GM21825 (cell line): ENCODE measurements around the gene AAMP.
"Not testable (repeated sequence)": the region's sequence is repeated elsewhere in the genome, so short reads cannot be mapped to it uniquely, and the experiment has no call there.

Experiments
- ATAC-seq: cut with Tn5 transposase; IDR thresholded peaks from one replicate; pipeline ENCODE4 v1.9.1; 2021; ENCODE audit warnings: mild to moderate bottlenecking, moderate library complexity; ENCODE audit not compliant: unreplicated experiment

AAMP gene

DNA sequence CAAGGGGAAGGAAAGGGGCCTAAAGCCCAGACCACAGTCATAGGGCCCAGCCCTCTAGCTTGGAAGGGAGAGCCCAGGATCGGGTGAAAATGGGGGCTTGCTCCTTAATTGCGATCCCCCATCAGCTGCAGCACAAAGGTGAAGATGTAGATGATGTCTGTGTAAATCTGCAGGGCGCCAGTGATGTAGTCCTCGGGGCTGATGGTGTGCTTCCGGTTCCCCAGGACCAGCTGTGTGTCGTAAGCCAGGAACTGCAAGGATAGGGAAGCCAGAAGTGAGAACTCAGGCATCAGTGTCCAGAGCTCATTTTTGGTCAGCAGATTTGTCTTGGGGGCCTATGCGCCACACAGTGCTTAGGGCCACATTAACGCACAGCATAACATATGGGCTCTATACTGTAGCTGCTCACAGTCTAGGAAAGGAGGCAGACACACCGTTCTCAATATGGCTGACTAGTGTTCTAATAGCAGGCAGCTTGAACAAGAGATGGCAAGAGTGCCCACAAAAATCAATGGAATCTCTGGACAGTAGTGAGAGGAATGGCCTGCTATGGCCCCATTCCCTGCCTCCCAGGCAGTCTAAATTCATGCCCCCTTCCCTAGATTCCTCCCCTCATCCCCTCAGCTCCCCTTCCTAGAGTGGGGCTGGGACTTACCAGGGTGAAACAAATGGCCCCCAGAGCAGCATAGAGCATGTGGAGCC is 5.6 kb upstream of the AAMP start:
- no peak for ATAC-seq

DNA sequence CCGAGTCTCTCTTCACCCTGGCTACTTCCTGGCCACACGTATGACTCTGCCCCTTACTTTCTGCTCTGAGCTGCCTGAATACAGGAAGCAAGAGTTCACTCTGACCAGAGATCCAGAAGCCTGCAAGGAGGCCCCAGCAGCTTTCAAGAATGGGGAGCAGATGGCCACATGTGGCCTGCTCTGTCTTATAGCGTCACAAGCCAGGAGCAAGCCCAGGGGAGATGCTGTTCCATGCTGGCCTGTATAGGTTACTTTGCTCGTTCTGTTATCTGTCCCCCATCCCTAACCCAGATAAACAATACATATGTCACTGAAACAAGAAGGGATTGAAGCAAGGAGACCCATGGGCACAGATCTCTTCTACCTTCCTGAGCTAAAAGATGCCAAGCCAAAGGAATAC is 4.6 kb upstream of the AAMP start:
- ATAC-seq: no peak

- no peak for ATAC-seq
These were observed 3.9 kb upstream of the AAMP start for GRCh38 chr2:218273908-218274249.

GRCh38 chr2:218273214-218273907 is 3.4 kb upstream of the AAMP start:
- ATAC-seq: not testable (repeated sequence)

DNA sequence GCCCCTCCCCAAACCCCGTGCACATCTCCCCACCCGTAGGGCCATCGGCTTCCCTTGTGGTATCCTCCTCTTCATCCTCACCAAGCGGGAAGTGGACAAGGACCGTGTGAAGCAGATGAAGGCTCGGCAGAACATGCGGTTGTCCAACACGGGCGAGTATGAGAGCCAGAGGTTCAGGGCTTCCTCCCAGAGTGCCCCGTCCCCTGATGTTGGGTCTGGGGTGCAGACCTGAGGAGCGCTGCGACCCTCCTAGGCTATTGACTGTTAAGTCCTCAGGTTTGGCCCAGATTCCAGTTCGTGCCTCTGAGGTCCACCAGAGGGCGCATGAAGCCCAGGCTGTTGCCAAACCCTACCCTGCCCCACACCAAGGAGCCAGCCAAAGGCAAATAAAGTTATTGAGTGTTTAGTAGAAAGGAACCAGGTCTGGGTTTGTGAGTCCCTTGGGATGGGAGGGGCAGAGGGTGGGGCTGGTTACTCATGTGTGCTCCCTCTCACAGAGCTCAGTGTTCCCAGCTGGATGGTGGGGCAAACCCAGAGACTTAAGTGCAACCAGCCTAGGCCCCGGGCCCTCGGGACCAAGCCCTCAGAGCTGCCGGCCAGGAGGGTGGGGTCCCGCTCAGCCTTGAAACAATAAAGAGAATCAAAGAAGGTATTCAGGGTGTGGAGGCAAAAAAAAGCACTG is 2.7 kb upstream of the AAMP start:
- ATAC-seq: peak; percentile 30

DNA sequence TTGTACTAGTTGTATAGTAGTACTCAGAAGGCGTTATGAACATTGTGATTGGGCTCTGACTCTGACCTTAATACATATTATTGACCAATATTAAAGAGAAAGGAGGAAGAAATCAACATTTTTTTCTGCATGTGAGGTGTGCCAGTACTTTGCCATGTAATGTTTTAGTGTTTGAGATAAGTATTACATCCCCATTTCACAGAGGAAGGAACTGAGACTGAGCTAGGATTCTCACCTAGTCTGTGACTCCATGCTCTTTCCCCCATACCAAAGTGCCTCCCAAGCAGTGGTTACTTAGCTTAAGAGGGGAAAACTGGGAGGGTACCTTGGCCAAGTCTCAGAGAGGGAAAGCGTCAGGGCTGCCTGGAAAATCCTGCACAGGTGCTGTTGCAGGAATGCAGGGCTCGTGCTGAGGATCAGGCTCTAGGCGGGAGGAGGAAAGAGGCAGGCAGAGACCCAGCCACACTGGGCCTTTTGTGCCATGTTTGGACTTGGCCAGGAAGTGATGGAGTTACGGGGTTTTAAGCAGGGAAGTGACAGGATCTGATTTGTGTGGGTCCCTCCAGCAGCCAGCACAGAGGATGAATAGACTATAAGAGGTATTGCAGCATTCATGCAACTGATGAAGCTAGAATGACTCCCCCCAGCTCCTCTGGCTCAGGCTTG is 2.1 kb upstream of the AAMP start:
- ATAC-seq: no peak

DNA sequence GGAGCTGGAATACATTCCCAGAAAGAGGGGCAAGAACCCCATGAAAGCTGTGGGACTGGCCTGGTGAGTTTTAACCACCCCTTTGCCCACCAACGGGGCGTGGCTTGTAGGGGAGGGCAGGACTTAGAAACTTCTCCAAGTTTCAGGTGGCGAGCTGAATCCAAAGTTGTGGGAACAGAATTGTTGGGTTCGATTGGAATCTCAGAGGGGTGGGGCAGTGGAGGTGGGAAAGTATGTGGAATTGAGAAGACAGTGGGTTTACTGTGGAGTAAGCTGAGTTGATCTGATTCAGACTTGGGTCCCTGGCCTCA is 1.5 kb upstream of the AAMP start:
- ATAC-seq: no peak

DNA sequence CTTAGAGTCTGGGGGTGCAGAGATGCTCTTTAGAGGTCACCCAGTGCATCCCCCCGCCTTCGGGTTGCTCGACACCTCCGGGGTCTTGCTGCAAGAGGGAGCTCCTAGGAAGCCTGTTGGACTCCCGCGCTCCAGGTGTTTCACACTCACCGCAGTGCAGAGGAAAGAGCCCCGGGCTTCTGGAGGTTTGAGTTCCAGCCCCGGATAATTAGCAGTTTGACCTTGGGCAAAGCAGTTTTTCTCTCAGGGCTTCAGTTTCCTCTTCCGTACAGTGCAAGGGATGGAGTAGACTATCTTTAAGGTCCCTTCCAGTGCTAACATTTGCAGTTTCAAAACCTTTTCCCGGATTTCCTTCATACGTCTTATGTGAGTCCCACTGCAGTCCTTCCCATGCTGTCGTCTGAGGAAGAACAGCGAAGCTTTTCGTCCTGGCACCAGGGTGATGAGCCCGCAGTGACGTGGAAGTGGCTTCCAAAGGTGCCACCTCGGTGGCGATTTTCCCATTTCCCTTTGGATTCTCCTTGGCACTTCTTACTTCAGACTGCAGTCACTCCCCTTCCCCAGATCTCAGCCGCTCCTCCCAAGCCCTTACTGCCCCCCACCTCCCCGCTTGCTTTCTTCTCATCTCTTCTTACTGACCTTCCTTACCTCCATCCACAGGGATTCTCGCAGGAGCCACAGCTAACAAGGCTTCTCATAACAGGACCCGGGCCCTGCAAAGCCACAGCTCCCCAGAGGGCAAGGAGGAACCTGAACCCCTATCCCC is 967 bp upstream of the AAMP start:
- no peak for ATAC-seq

DNA sequence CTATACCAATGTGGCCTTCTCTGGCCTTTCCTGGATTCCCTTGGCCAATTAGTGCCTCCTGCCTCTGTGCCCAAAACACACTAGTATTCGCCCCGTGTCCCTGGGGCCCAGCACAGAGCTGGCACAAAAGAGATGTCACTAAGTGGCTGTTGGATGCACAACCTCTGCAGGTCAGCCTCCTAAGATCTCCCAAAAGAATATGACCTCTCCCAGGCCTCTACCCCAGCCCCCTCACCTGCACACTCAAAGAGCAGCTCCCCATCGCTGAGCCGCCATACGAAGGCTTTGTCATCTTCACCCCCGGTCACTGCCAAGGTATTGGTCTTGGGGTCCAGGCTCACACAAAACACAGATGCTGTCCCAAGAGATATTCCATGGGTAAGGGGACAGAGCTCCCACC is 2.7 kb downstream of the AAMP start:
- no peak for ATAC-seq

- no peak for ATAC-seq
These were observed 3.5 kb downstream of the AAMP start for GRCh38 chr2:218266316-218266979.

- no peak for ATAC-seq
These were observed 4.3 kb downstream of the AAMP start for GRCh38 chr2:218265626-218266025.

DNA sequence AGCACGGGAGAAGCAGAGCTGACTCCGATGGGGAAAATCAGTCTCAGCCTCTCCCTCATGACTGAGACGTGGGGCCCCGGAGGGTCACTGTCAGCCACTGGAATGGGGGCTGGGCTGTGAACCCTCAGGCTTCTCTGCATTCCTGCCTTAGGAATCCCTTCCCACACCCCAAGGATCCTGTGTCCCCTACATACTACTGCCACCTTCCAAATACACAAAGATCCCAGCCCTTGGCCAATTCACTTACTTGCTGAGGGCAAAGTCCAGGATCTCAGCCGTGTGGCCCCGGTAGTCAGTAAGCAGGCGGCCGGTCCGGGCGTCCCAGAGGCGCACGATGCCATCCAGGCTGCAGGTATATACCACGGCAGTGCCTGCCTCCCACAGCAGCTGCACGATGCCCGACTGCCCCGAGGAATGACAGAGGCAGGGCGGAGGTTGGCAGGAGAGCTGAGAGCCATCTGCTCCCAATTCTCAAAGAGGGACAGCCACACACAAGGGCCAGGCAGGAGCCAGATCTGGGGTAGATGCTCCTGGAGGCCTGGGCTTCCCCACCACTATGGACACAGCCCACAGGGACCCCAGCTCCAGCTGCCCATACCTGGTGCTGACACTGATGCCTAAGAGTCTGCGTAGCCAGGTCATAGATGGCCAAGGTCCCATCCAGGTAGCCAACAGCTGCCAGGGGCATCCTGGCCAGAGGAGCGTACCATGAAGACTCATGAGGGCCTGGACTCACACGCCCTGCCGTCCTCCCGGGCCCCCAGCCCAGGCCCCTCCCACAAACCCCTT is 5.0 kb downstream of the AAMP start:
- no peak for ATAC-seq

- ATAC-seq: no peak
These were observed 5.9 kb downstream of the AAMP start for GRCh38 chr2:218263817-218264641.

- ATAC-seq: no peak
These were observed 7.0 kb downstream of the AAMP start for GRCh38 chr2:218262631-218263586.

- ATAC-seq: no peak
These were observed 7.7 kb downstream of the AAMP start for GRCh38 chr2:218262237-218262600.

- ATAC-seq: no peak
These were observed 8.3 kb downstream of the AAMP start for GRCh38 chr2:218261423-218262236.
